Kidney (tissue), 14 donors: ENCODE measurements around the gene ULK4. TPM values are rescaled to one million over a fixed set of nuclear protein-coding genes. Genes with fewer than 3 reads are reported as not detected.

Experiments
- DNase-seq, 5 donors: peaks; one replicate each; pipeline ENCODE4 v3.0.0-alpha.2; 2013 to 2020
- FAIRE-seq: peaks from 2 replicates; lab custom pipeline; 2012; peaks lifted over from hg19 to GRCh38; lab: Jason Lieb, UNC
- H3K27ac ChIP-seq, 2 donors: one replicate each; pipeline ENCODE4 v1.7.0; 2013; ENCODE audit warnings: low read depth in 2 of 2, low read length in 2 of 2, inconsistent platforms in 1 of 2
- H3K27me3 ChIP-seq: one replicate; pipeline ENCODE4 v1.7.1; 2013; ENCODE audit warnings: low read length, inconsistent platforms; ENCODE audit not compliant: control insufficient read depth, insufficient read depth
- H3K36me3 ChIP-seq, 3 donors: one replicate each; pipeline versions ENCODE4 v1.7.0 to v1.7.1; 2013; ENCODE audit warnings: low read length in 3 of 3, control low read depth in 1 of 3, inconsistent platforms in 1 of 3; ENCODE audit not compliant: insufficient read depth in 3 of 3, control insufficient read depth in 2 of 3
- H3K4me1 ChIP-seq, 3 donors: one replicate each; pipeline versions ENCODE4 v1.7.0 to v1.7.1; 2013; ENCODE audit warnings: low read length in 3 of 3, inconsistent platforms in 1 of 3, low read depth in 1 of 3; ENCODE audit not compliant: control insufficient read depth in 2 of 3, insufficient read depth in 2 of 3
- H3K4me3 ChIP-seq, 3 donors: one replicate each; pipeline versions ENCODE4 v1.7.0 to v1.8.1; 2013; ENCODE audit warnings: low read length in 3 of 3, control low read depth in 1 of 3, inconsistent platforms in 1 of 3
- H3K9ac ChIP-seq, 3 donors: one replicate each; pipeline versions ENCODE4 v1.7.0 to v1.7.1; 2013; ENCODE audit warnings: low read length in 3 of 3, control low read depth in 1 of 3, inconsistent platforms in 1 of 3
- H3K9me3 ChIP-seq, 3 donors: one replicate each; pipeline versions ENCODE4 v1.7.0 to v1.7.1; 2013; ENCODE audit warnings: low read length in 3 of 3, control low read depth in 1 of 3, inconsistent platforms in 1 of 3; ENCODE audit not compliant: control insufficient read depth in 2 of 3, insufficient read depth in 1 of 3
- intact Hi-C: fragments of 100-400 bp; cut with DNase I; formaldehyde crosslinking; loops from one replicate; pipeline ENCODE4 v1.11.1; 2022
- polyA plus RNA-seq: library from polyadenylated mRNA; stranded (reverse); fragments of 350-450 nt; fragmentation: Illumina TruSeq; extraction: RNeasy Lipid Tissue Mini Kit (QIAGEN cat#74804); gene quantifications from one replicate; pipeline ENCODE4 v1.2.3, GENCODE V29; 2014; ENCODE audit warnings: low read depth, low replicate concordance; ENCODE audit not compliant: insufficient read depth
- total RNA-seq: library from RNA; stranded (reverse); fragmentation: NEBNext Ultra II Directional; extraction: Animal tissue kit (Norgen Biotek cat#: 25700); gene quantifications from one replicate; pipeline ENCODE4 v1.2.1, GENCODE V29; 2021
- TF ChIP-seq, protein P1 (sequence below): IDR thresholded peaks from 3 replicates; pipeline ENCODE4 v1.5.1; 2012; ENCODE audit warnings: mild to moderate bottlenecking, moderate library complexity, borderline replicate concordance; ENCODE audit not compliant: insufficient read depth; ENCODE audit errors: extremely low read depth
- donor health status: control.
- donor health status: control.
- donor health status: control.
- donor health status: control.
- donor health status: control.
- donor health status: DM: yes; HTN: yes; CAD: no.
- donor health status: Normal renal cell carcinoma (clear cell type).

The ULK4 gene
- total and polyA plus RNA-seq, 2 donors from 2014 or later, result 4.6 to 20.5 TPM

DNA sequence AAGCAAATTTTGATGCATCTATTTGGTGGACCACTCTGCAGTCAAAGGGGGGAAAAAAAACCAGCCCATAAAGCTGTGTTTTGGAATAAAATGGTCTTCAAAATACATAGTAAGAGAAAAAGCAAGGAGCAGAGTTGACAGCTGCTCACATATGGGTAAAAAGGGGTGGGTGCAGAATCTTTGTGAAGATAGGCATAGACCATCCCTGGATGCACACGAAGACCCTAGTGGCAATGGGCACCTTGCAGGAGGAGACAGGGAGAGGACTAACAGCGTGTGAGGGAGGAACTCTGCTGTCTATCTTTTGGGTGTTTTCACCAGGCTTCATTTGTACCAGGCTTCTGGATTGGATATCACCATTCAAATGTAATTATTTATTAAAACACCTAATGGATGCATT lies 718.7 kb downstream of the ULK4 start:
- H3K36me3 ChIP-seq, result peaks cover 8 to 31% (median 17%) of the 10 kb centered on the region in 3 donors
- intact Hi-C loops, result no loop called here
- no peaks in the 10 kb centered on the region for H3K9me3 ChIP-seq
- H3K4me1 ChIP-seq, result no peaks in the 10 kb centered on the region
- FAIRE-seq (no peak), DNase-seq (no peak)
- TF ChIP-seq, protein P1, sequence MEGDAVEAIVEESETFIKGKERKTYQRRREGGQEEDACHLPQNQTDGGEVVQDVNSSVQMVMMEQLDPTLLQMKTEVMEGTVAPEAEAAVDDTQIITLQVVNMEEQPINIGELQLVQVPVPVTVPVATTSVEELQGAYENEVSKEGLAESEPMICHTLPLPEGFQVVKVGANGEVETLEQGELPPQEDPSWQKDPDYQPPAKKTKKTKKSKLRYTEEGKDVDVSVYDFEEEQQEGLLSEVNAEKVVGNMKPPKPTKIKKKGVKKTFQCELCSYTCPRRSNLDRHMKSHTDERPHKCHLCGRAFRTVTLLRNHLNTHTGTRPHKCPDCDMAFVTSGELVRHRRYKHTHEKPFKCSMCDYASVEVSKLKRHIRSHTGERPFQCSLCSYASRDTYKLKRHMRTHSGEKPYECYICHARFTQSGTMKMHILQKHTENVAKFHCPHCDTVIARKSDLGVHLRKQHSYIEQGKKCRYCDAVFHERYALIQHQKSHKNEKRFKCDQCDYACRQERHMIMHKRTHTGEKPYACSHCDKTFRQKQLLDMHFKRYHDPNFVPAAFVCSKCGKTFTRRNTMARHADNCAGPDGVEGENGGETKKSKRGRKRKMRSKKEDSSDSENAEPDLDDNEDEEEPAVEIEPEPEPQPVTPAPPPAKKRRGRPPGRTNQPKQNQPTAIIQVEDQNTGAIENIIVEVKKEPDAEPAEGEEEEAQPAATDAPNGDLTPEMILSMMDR, result no peak
- no peak overlapping the region for H3K4me3 ChIP-seq
- no peaks in the 10 kb centered on the region for H3K27me3 ChIP-seq
- no peak overlapping the region for H3K27ac ChIP-seq
- no peak overlapping the region for H3K9ac ChIP-seq

DNA sequence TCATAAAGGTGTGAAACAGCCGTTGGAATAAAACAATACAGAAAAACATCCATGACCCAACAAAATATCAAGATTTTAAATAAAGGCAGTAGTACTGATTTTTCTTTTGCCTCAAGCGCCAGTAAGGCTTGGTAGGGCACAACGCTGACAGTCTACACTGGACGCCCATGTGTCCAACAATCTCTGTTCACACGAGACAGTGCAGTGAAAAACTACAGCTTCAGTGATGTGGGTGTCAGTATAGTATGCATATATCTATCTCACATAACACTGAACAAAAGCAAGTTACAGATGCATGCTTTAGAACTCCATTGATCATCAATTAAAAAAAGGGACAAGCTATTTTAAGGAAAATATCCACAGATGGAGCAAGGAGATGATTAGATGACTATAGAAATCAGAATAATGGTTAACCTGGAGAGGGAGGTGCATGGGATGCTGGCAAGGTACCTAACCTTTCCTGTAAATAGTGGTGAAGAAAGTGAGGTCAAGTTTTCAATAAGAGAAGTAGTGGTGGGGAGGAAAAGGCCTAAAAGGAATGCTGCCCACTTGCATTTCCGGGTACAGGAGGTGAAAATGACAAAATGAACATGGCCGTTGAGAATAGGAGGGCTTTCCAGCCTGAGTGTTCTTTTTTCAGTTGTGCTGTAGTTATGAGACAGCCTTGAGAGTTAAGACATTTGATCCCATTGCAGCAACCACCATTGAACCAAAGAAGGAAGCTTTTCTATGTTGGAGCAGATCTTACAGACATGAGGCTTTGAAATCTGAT lies 719.9 kb downstream of the ULK4 start:
- Histone ChIP-seq H3K9ac (no peak overlapping the region), H3K27ac (no peak overlapping the region), H3K4me3 (no peak overlapping the region), H3K36me3 (peaks cover 12 to 43% (median 27%) of the 10 kb centered on the region in 3 donors), H3K27me3 (no peaks in the 10 kb centered on the region), H3K9me3 (no peaks in the 10 kb centered on the region), H3K4me1 (no peaks in the 10 kb centered on the region)
- DNase-seq, result no peak
- intact Hi-C loops, result no loop called here
- TF ChIP-seq, protein P1, result no peak
- FAIRE-seq, result no peak

DNA sequence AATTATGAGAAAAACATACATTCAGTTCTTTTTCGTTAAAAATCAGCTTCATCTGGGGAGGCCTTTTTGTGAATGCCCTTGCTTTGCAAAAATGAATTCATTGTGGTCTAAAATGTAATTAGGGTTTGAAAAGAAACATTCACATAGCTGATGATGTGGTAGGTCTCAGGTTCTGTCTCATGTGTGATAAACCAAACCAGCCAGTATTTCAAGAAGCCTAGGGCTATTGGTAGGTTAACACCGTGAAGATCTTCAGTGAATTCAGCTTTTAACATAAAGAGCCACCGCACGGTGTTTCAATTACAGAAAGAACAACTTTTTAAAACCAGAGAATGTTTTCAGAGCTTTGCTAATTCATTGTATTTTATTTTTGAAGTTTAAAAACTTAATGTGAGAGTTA lies 720.7 kb downstream of the ULK4 start:
- FAIRE-seq (no peak), DNase-seq (no peak)
- Histone ChIP-seq H3K4me1 (no peaks in the 10 kb centered on the region), H3K4me3 (no peak overlapping the region), H3K27ac (no peak overlapping the region), H3K27me3 (no peaks in the 10 kb centered on the region), H3K9me3 (no peaks in the 10 kb centered on the region), H3K9ac (no peak overlapping the region), H3K36me3 (peaks cover 12 to 51% (median 32%) of the 10 kb centered on the region in 3 donors)
- intact Hi-C loops, result no loop called here
- TF ChIP-seq, protein P1, result no peak
